ENCODE measurements around the gene NR2F1-AS1. TPM values are rescaled to one million over a fixed set of nuclear protein-coding genes. Genes with fewer than 3 reads are reported as not detected.
A peak's percentile ranks its signal among the peaks of the same experiment; 100 is the strongest.

Gene NR2F1-AS1
- total RNA-seq, 2 experiments from 2014 or later: not detected

DNA sequence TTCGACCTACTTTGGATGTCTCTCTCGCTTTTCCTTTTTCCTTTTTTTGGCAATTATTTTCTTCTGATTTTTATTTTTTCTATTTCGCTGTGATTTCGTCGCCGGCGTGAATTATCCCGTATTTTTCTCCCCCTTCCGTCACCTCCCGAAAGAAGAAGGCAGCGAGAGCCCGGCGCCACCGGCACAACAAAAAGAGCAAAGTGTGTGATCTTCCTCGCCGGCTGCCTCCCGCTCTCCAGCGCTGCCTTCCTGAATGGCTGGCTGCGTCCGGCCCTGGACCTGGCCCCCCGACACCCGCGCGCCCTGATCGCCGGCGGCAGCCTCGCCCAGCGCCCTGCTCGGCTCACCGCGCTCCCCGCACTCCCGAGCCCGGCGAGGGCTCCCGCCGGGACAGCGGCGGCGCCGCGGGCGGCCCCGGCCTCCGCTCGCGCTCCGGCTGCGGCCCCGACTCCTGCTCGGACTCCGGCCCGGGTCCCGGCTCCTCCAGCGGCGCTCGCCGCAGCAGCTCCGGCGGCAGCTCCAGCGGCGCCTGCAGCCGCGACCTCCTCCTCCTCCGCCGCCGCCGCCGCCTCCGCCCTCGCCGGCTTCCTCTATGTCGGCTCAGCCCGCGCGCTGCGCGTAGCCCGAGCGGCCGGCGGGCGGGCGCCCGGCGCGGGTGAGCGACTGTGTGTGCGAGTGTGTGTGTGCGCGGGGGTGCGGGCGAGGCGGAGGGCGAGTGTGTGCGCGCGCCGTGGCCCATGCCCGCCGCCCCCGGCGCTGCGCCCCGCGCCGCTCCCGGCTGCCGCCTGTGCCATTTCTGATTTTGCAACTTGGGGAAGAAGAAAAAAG, 3.0 kb upstream of the NR2F1-AS1 start:
- no peak for TF ChIP-seq EZH2phosphoT487 (IDR thresholded peaks at IDR 0.05; ENCODE audit: borderline replicate concordance, low read depth, low read length)
- TF ChIP-seq, protein P1, sequence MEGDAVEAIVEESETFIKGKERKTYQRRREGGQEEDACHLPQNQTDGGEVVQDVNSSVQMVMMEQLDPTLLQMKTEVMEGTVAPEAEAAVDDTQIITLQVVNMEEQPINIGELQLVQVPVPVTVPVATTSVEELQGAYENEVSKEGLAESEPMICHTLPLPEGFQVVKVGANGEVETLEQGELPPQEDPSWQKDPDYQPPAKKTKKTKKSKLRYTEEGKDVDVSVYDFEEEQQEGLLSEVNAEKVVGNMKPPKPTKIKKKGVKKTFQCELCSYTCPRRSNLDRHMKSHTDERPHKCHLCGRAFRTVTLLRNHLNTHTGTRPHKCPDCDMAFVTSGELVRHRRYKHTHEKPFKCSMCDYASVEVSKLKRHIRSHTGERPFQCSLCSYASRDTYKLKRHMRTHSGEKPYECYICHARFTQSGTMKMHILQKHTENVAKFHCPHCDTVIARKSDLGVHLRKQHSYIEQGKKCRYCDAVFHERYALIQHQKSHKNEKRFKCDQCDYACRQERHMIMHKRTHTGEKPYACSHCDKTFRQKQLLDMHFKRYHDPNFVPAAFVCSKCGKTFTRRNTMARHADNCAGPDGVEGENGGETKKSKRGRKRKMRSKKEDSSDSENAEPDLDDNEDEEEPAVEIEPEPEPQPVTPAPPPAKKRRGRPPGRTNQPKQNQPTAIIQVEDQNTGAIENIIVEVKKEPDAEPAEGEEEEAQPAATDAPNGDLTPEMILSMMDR (conservative IDR thresholded peaks at IDR 0.05; ENCODE audit: low read length): no peak
- ChIA-PET CTCF (ENCODE audit: unreplicated experiment) (no interaction called here), POLR2A (no interaction called here)
- no TSS peak for BruUV-seq (replicated peaks)
- H3K4me2 ChIP-seq (ENCODE audit: low read length): peak overlapping the region; percentile 26; the same call in 1 of the 2 replicates
- H2AFZ ChIP-seq (ENCODE audit: low read length): no peak overlapping the region
- H3K36me3 ChIP-seq (ENCODE audit: insufficient read depth, low read length): no peaks in the 10 kb centered on the region
- H4K20me1 ChIP-seq (ENCODE audit: insufficient read depth, low read length): no peaks in the 10 kb centered on the region
- H3K4me1 ChIP-seq (ENCODE audit: insufficient read depth, low read length, poor library complexity, severe bottlenecking): no peaks in the 10 kb centered on the region
- DNase-seq (ENCODE audit: low spot score): peak; percentile 10
- H3K4me3 ChIP-seq (ENCODE audit: low read depth, low read length, poor library complexity, severe bottlenecking): no peak overlapping the region
- H3K27ac ChIP-seq (ENCODE audit: low read depth, low read length, poor library complexity, severe bottlenecking): no peak overlapping the region
- no peaks in the 10 kb centered on the region for H3K9me2 ChIP-seq (ENCODE audit: insufficient read depth, low read length)
- H3K9me3 ChIP-seq (ENCODE audit: low read length): no peaks in the 10 kb centered on the region
- intact Hi-C loops (cut with micrococcal nuclease; ENCODE audit: unreplicated experiment): loop anchor here (5.0 kb wide), 2 partner anchors 333 to 1153 kb away; no protein-coding TSS in a partner anchor
- no peaks in the 10 kb centered on the region for H3K79me2 ChIP-seq (ENCODE audit: insufficient read depth, low read depth, low read length)

DNA sequence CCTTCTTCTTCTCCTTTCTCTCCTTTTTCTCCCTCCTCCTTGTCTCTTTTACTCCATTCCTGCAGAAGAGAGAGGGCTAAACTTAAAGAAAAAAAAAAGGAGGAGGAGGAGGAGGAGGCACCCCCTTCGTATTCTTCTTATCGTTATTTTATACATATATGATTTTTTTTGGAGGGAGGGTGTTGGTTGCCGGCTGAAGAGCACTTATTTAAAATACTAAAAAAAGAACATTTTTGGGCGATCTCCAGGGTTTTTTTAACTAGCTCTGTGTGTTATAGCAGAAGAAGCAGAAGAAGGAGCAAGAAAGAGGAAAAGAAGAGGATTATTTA, 2.4 kb upstream of the NR2F1-AS1 start:
- no peak for TF ChIP-seq EZH2phosphoT487 (IDR thresholded peaks at IDR 0.05; ENCODE audit: borderline replicate concordance, low read depth, low read length)
- TF ChIP-seq, protein P1 (conservative IDR thresholded peaks at IDR 0.05; ENCODE audit: low read length): no peak
- no TSS peak for BruUV-seq (replicated peaks)
- Histone ChIP-seq H4K20me1 (ENCODE audit: insufficient read depth, low read length) (no peaks in the 10 kb centered on the region), H3K4me2 (ENCODE audit: low read length) (no peak overlapping the region), H2AFZ (ENCODE audit: low read length) (no peak overlapping the region), H3K4me1 (ENCODE audit: insufficient read depth, low read length, poor library complexity, severe bottlenecking) (no peaks in the 10 kb centered on the region), H3K9me2 (ENCODE audit: insufficient read depth, low read length) (no peaks in the 10 kb centered on the region), H3K36me3 (ENCODE audit: insufficient read depth, low read length) (no peaks in the 10 kb centered on the region), H3K4me3 (ENCODE audit: low read depth, low read length, poor library complexity, severe bottlenecking) (no peak overlapping the region), H3K27ac (ENCODE audit: low read depth, low read length, poor library complexity, severe bottlenecking) (no peak overlapping the region), H3K9me3 (ENCODE audit: low read length) (no peaks in the 10 kb centered on the region), H3K79me2 (ENCODE audit: insufficient read depth, low read depth, low read length) (no peaks in the 10 kb centered on the region)
- no peak for DNase-seq (ENCODE audit: low spot score)
- POLR2A ChIA-PET: no interaction called here
- CTCF ChIA-PET (ENCODE audit: unreplicated experiment): no interaction called here
- intact Hi-C loops (cut with micrococcal nuclease; ENCODE audit: unreplicated experiment): loop anchor here (5.0 kb wide), 2 partner anchors 334 to 1154 kb away; no protein-coding TSS in a partner anchor

All from OCI-LY7 (cell line).